ENCODE data around the gene HSD17B1.

The HSD17B1 gene

GRCh38 chr17:42564815-42565522, 12.2 kb downstream of the HSD17B1 start:
- Histone ChIP-seq H3K4me3 (ENCODE audit: low read length) (no peak overlapping the region), H3K36me3 (ENCODE audit: control insufficient read depth, low read length) (peaks cover 69% of the 10 kb centered on the region), H3K79me2 (ENCODE audit: control insufficient read depth, low read length) (peaks cover 64% of the 10 kb centered on the region), H4K20me1 (ENCODE audit: control insufficient read depth, insufficient read depth, low read depth, low read length) (no peaks in the 10 kb centered on the region), H3K9me2 (replicated peaks; ENCODE audit: control insufficient read depth, low read length) (no peaks in the 10 kb centered on the region), H3K27me3 (ENCODE audit: control insufficient read depth, low read length) (no peaks in the 10 kb centered on the region), H3F3A (ENCODE audit: control insufficient read depth, insufficient read depth) (peaks cover 4% of the 10 kb centered on the region; the same call in 1 of the 2 replicates), H3K4me2 (ENCODE audit: low read length) (no peak overlapping the region), H3K27ac (ENCODE audit: low read depth, low read length) (no peak overlapping the region), H3K4me1 (ENCODE audit: control insufficient read depth, low read length) (peaks cover 33% of the 10 kb centered on the region), H3K9me3 (ENCODE audit: control insufficient read depth, insufficient read depth, low read length) (no peaks in the 10 kb centered on the region)
- TF ChIP-seq EZH2phosphoT487 (IDR thresholded peaks at IDR 0.05; ENCODE audit: borderline replicate concordance, low read length) (no peak), CTCF (IDR thresholded peaks at IDR 0.05; ENCODE audit: low read depth, low read length, poor library complexity, severe bottlenecking) (no peak)

- peaks cover 76% of the 10 kb centered on the region for H3K36me3 ChIP-seq (ENCODE audit: control insufficient read depth, low read length)
- peaks cover 68% of the 10 kb centered on the region for H3K79me2 ChIP-seq (ENCODE audit: control insufficient read depth, low read length)
- H3K4me3 ChIP-seq (ENCODE audit: low read length), result no peak overlapping the region
- no peak overlapping the region for H3K27ac ChIP-seq (ENCODE audit: low read depth, low read length)
- peaks cover 4% of the 10 kb centered on the region for H3F3A ChIP-seq (ENCODE audit: control insufficient read depth, insufficient read depth)
- H3K9me3 ChIP-seq (ENCODE audit: control insufficient read depth, insufficient read depth, low read length), result no peaks in the 10 kb centered on the region
- TF ChIP-seq EZH2phosphoT487 (IDR thresholded peaks at IDR 0.05; ENCODE audit: borderline replicate concordance, low read length) (no peak), CTCF (IDR thresholded peaks at IDR 0.05; ENCODE audit: low read depth, low read length, poor library complexity, severe bottlenecking) (no peak)
- no peaks in the 10 kb centered on the region for H3K9me2 ChIP-seq (replicated peaks; ENCODE audit: control insufficient read depth, low read length)
- H3K27me3 ChIP-seq (ENCODE audit: control insufficient read depth, low read length), result no peaks in the 10 kb centered on the region
- H3K4me2 ChIP-seq (ENCODE audit: low read length), result no peak overlapping the region
- H4K20me1 ChIP-seq (ENCODE audit: control insufficient read depth, insufficient read depth, low read depth, low read length), result no peaks in the 10 kb centered on the region
- H3K4me1 ChIP-seq (ENCODE audit: control insufficient read depth, low read length), result peaks cover 33% of the 10 kb centered on the region
Observed at GRCh38 chr17:42565523-42566214, 12.9 kb downstream of the HSD17B1 start.

- TF ChIP-seq EZH2phosphoT487 (IDR thresholded peaks at IDR 0.05; ENCODE audit: borderline replicate concordance, low read length) (no peak), CTCF (IDR thresholded peaks at IDR 0.05; ENCODE audit: low read depth, low read length, poor library complexity, severe bottlenecking) (no peak)
- Histone ChIP-seq H3K27ac (ENCODE audit: low read depth, low read length) (no peak overlapping the region; the same call in 1 of the 2 replicates), H3K9me3 (ENCODE audit: control insufficient read depth, insufficient read depth, low read length) (no peaks in the 10 kb centered on the region), H3K79me2 (ENCODE audit: control insufficient read depth, low read length) (peaks cover 66% of the 10 kb centered on the region), H3K4me1 (ENCODE audit: control insufficient read depth, low read length) (peaks cover 31% of the 10 kb centered on the region), H3K36me3 (ENCODE audit: control insufficient read depth, low read length) (peaks cover 80% of the 10 kb centered on the region), H3F3A (ENCODE audit: control insufficient read depth, insufficient read depth) (peaks cover 4% of the 10 kb centered on the region), H3K27me3 (ENCODE audit: control insufficient read depth, low read length) (no peaks in the 10 kb centered on the region), H3K4me3 (ENCODE audit: low read length) (peak overlapping the region; percentile 97), H4K20me1 (ENCODE audit: control insufficient read depth, insufficient read depth, low read depth, low read length) (no peaks in the 10 kb centered on the region), H3K4me2 (ENCODE audit: low read length) (peak overlapping the region; percentile 99), H3K9me2 (replicated peaks; ENCODE audit: control insufficient read depth, low read length) (no peaks in the 10 kb centered on the region)
Observed at GRCh38 chr17:42566215-42566882, 13.6 kb downstream of the HSD17B1 start.

Measured in DOHH2 (cell line).